ENCODE data around the gene USP54.

Gene USP54

DNA sequence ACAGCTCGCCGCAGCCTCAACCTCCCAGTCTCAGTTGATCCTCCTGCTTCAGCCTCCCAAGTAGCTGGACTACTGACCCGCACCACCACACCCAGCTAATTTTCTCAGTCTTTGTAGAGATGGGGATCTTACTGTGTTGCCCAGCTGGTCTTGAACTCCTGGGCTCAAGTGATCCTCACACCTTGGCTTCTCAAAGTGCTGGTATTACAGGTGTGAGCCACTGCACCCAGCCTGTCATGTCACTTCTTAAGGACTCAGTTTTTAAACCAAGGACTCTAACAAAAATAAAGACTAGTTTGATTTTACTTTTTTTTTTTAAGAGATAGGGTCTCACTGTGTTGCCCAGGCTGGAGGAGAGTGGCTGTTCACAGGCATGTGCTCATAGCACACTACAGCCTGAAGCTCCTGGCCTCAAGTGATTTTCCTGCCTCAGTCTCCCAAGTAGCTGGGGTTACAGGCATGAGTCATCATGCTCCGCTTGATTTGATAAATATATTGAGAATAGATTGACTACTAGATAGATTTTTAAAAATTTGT, 78.9 kb downstream of the USP54 start:
- no peaks in the 10 kb centered on the region for H3K27me3 ChIP-seq (ENCODE audit: insufficient read depth, poor library complexity, severe bottlenecking)
- no peaks in the 10 kb centered on the region for H3K4me1 ChIP-seq (ENCODE audit: insufficient read depth, poor library complexity, severe bottlenecking)
- H3K27ac ChIP-seq (ENCODE audit: poor library complexity, severe bottlenecking) = no peak overlapping the region
- no peak overlapping the region for H3K4me3 ChIP-seq (ENCODE audit: severe bottlenecking)
- TF ChIP-seq, protein P1, sequence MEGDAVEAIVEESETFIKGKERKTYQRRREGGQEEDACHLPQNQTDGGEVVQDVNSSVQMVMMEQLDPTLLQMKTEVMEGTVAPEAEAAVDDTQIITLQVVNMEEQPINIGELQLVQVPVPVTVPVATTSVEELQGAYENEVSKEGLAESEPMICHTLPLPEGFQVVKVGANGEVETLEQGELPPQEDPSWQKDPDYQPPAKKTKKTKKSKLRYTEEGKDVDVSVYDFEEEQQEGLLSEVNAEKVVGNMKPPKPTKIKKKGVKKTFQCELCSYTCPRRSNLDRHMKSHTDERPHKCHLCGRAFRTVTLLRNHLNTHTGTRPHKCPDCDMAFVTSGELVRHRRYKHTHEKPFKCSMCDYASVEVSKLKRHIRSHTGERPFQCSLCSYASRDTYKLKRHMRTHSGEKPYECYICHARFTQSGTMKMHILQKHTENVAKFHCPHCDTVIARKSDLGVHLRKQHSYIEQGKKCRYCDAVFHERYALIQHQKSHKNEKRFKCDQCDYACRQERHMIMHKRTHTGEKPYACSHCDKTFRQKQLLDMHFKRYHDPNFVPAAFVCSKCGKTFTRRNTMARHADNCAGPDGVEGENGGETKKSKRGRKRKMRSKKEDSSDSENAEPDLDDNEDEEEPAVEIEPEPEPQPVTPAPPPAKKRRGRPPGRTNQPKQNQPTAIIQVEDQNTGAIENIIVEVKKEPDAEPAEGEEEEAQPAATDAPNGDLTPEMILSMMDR (IDR thresholded peaks at IDR 0.05; ENCODE audit: poor library complexity, severe bottlenecking) = no peak
- ATAC-seq (ENCODE audit: low read depth) = no peak
- no peaks in the 10 kb centered on the region for H3K36me3 ChIP-seq (ENCODE audit: low read depth)
- DNase-seq (ENCODE audit: low spot score) = no peak
- no peaks in the 10 kb centered on the region for H3K9me3 ChIP-seq (ENCODE audit: severe bottlenecking)

DNA sequence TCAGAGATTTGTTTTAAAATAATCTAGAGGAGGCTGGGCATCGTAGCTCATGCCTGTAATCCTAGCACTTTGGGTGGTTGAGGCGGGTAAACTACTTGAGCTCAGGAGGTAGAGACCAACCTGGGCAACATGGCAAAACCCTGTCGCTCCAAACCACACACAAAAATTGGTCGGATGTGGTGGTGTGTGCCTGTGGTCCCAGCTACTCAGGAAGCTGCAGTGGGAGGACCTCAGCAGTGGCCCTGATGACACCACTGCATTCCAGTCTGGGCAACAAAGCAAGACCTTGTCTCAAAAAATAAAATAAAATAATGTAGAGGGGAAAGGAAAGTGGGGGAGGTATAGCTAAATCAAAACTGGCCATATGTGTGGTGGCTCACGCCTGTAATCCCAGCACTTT, 81.4 kb downstream of the USP54 start:
- TF ChIP-seq, protein P1 (IDR thresholded peaks at IDR 0.05; ENCODE audit: poor library complexity, severe bottlenecking) = no peak
- H3K4me3 ChIP-seq (ENCODE audit: severe bottlenecking) = no peak overlapping the region

DNA sequence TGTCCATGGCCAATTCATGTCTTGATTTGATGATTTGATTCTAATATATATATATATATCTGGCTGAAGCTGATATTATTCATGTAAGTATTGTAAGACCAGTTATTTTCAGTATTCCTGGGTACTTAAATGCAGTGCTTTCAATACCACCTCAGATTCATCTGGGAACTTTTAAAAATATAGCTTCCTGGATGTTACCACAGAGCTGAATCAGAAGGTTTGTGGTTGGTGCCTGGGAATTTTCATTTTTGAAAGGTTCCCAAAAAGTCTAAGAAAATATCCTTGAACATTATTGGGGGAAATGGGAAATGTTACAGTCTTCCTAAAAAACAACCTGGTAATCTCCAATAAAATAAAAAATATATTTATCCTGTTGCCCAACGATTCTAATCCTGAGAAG, 84.7 kb downstream of the USP54 start:
- no peak for ATAC-seq (ENCODE audit: low read depth)
- TF ChIP-seq, protein P1 (IDR thresholded peaks at IDR 0.05; ENCODE audit: poor library complexity, severe bottlenecking) = no peak
- Histone ChIP-seq H3K27ac (ENCODE audit: poor library complexity, severe bottlenecking) (no peak overlapping the region), H3K4me1 (ENCODE audit: insufficient read depth, poor library complexity, severe bottlenecking) (no peaks in the 10 kb centered on the region), H3K9me3 (ENCODE audit: severe bottlenecking) (no peaks in the 10 kb centered on the region), H3K36me3 (ENCODE audit: low read depth) (0 out of 2 replicates have a peak, but pooled peaks cover 7% of the 10 kb centered on the region), H3K4me3 (ENCODE audit: severe bottlenecking) (no peak overlapping the region), H3K27me3 (ENCODE audit: insufficient read depth, poor library complexity, severe bottlenecking) (no peaks in the 10 kb centered on the region)
- DNase-seq (ENCODE audit: low spot score) = no peak

More for the DNA sequence above, 81.4 kb downstream of the USP54 start:
- Histone ChIP-seq H3K9me3 (ENCODE audit: severe bottlenecking) (no peaks in the 10 kb centered on the region), H3K27ac (ENCODE audit: poor library complexity, severe bottlenecking) (no peak overlapping the region), H3K36me3 (ENCODE audit: low read depth) (no peaks in the 10 kb centered on the region), H3K4me1 (ENCODE audit: insufficient read depth, poor library complexity, severe bottlenecking) (no peaks in the 10 kb centered on the region), H3K27me3 (ENCODE audit: insufficient read depth, poor library complexity, severe bottlenecking) (no peaks in the 10 kb centered on the region)
- no peak for ATAC-seq (ENCODE audit: low read depth)
- DNase-seq (ENCODE audit: low spot score) = no peak

- no peak for DNase-seq (ENCODE audit: low spot score)
- Histone ChIP-seq H3K36me3 (ENCODE audit: low read depth) (0 out of 2 replicates have a peak, but pooled peaks cover 7% of the 10 kb centered on the region), H3K4me1 (ENCODE audit: insufficient read depth, poor library complexity, severe bottlenecking) (no peaks in the 10 kb centered on the region), H3K9me3 (ENCODE audit: severe bottlenecking) (no peaks in the 10 kb centered on the region), H3K27ac (ENCODE audit: poor library complexity, severe bottlenecking) (no peak overlapping the region), H3K27me3 (ENCODE audit: insufficient read depth, poor library complexity, severe bottlenecking) (no peaks in the 10 kb centered on the region), H3K4me3 (ENCODE audit: severe bottlenecking) (no peak overlapping the region)
- TF ChIP-seq, protein P1 (IDR thresholded peaks at IDR 0.05; ENCODE audit: poor library complexity, severe bottlenecking) = no peak
- ATAC-seq (ENCODE audit: low read depth) = no peak
Measured at GRCh38 chr10:73506074-73506473, 85.1 kb downstream of the USP54 start.

GRCh38 chr10:73503037-73503436, 88.1 kb downstream of the USP54 start:
- Histone ChIP-seq H3K36me3 (ENCODE audit: low read depth) (0 out of 2 replicates have a peak, but pooled peaks cover 7% of the 10 kb centered on the region), H3K4me1 (ENCODE audit: insufficient read depth, poor library complexity, severe bottlenecking) (no peaks in the 10 kb centered on the region), H3K27ac (ENCODE audit: poor library complexity, severe bottlenecking) (no peak overlapping the region), H3K9me3 (ENCODE audit: severe bottlenecking) (no peaks in the 10 kb centered on the region), H3K4me3 (ENCODE audit: severe bottlenecking) (no peak overlapping the region), H3K27me3 (ENCODE audit: insufficient read depth, poor library complexity, severe bottlenecking) (no peaks in the 10 kb centered on the region)
- TF ChIP-seq, protein P1 (IDR thresholded peaks at IDR 0.05; ENCODE audit: poor library complexity, severe bottlenecking) = no peak
- DNase-seq (ENCODE audit: low spot score) (no peak), ATAC-seq (ENCODE audit: low read depth) (no peak)
